Liver (tissue), 9 donors: Measurements from ENCODE around the gene SLC2A8. TPM values are rescaled to one million over a fixed set of nuclear protein-coding genes. Genes with fewer than 3 reads are reported as not detected.
A peak's percentile ranks its signal among the peaks of the same experiment; 100 is the strongest.

Experiments
- DNase-seq: peaks from one replicate; pipeline ENCODE4 v3.0.0-alpha.2; 2017; ENCODE audit warnings: low spot score
- H3K27ac ChIP-seq, 2 donors: one replicate each; pipeline ENCODE4 v1.7.0; 2013; ENCODE audit warnings: inconsistent platforms in 2 of 2, low read length in 2 of 2, control low read depth in 1 of 2, low read depth in 1 of 2, mild to moderate bottlenecking in 1 of 2
- H3K27me3 ChIP-seq, 4 donors: one replicate each; pipeline versions ENCODE4 v1.6.1 to v1.7.0; 2013; ENCODE audit warnings: low read length in 3 of 4, inconsistent platforms in 1 of 4, mild to moderate bottlenecking in 1 of 4, moderate library complexity in 1 of 4; ENCODE audit not compliant: control insufficient read depth in 4 of 4, insufficient read depth in 4 of 4
- H3K36me3 ChIP-seq, 4 donors: one replicate each; pipeline versions ENCODE4 v1.6.1 to v1.7.0; 2013; ENCODE audit warnings: low read length in 3 of 4, mild to moderate bottlenecking in 3 of 4, low read depth in 1 of 4, moderate library complexity in 1 of 4; ENCODE audit not compliant: control insufficient read depth in 4 of 4, insufficient read depth in 3 of 4
- H3K4me1 ChIP-seq, 4 donors: one replicate each; pipeline versions ENCODE4 v1.6.1 to v1.7.0; 2013; ENCODE audit warnings: low read length in 3 of 4, mild to moderate bottlenecking in 3 of 4, moderate library complexity in 1 of 4; ENCODE audit not compliant: control insufficient read depth in 4 of 4, insufficient read depth in 4 of 4
- H3K4me3 ChIP-seq, 3 donors: one replicate each; pipeline versions ENCODE4 v1.6.1 to v1.7.0; 2013; ENCODE audit warnings: low read length in 3 of 3, control low read depth in 1 of 3, low read depth in 1 of 3, mild to moderate bottlenecking in 1 of 3
- H3K9ac ChIP-seq, 2 donors: one replicate each; pipeline ENCODE4 v1.7.0; 2013; ENCODE audit warnings: low read length in 2 of 2, mild to moderate bottlenecking in 2 of 2, moderate library complexity in 2 of 2, control low read depth in 1 of 2, low read depth in 1 of 2
- H3K9me3 ChIP-seq, 4 donors: one replicate each; pipeline versions ENCODE4 v1.6.1 to v1.7.0; 2013; ENCODE audit warnings: low read length in 3 of 4; ENCODE audit not compliant: control insufficient read depth in 4 of 4
- CTCF ChIP-seq: fragments of 150-350 bp; IDR thresholded peaks from 2 replicates; pipeline ENCODE4 v1.5.1; 2017; ENCODE audit warnings: improper control_type of control experiment, low read depth, low read length; ENCODE audit not compliant: missing input control
- EGR1 ChIP-seq, 2 donors: IDR thresholded peaks; 2 replicates each; pipeline ENCODE4 v1.6.1; 2016 to 2018; ENCODE audit warnings: antibody characterized with exemption in 2 of 2, low read depth in 2 of 2
- FOXA2 ChIP-seq: IDR thresholded peaks from 2 replicates; pipeline ENCODE4 v1.6.1; 2016; ENCODE audit warnings: antibody characterized with exemption
- GABPA ChIP-seq, 2 donors: IDR thresholded peaks in 1 of 2; conservative IDR thresholded peaks in 1 of 2; 2 replicates each; pipeline ENCODE4 v1.6.1; 2016; ENCODE audit warnings: antibody characterized with exemption in 2 of 2, mild to moderate bottlenecking in 1 of 2, moderate library complexity in 1 of 2
- HNF4A ChIP-seq, 2 donors: conservative IDR thresholded peaks; 2 replicates each; pipeline ENCODE4 v1.6.1; 2016; ENCODE audit warnings: antibody characterized with exemption in 2 of 2, mild to moderate bottlenecking in 2 of 2
- HNF4G ChIP-seq: IDR thresholded peaks from 2 replicates; pipeline ENCODE4 v1.6.1; 2016; ENCODE audit warnings: antibody characterized with exemption
- JUND ChIP-seq, 2 donors: IDR thresholded peaks; 2 replicates each; pipeline ENCODE4 v1.6.1; 2016; ENCODE audit warnings: antibody characterized with exemption in 2 of 2
- RAD21 ChIP-seq, 2 donors: IDR thresholded peaks; 2 replicates each; pipeline ENCODE4 v1.6.1; 2016; ENCODE audit warnings: antibody characterized with exemption in 2 of 2, mild to moderate bottlenecking in 2 of 2
- YY1 ChIP-seq: IDR thresholded peaks from 2 replicates; pipeline ENCODE4 v1.6.1; 2016; ENCODE audit warnings: antibody characterized with exemption, mild to moderate bottlenecking
- ZBTB33 ChIP-seq: IDR thresholded peaks from 2 replicates; pipeline ENCODE4 v1.6.1; 2016; ENCODE audit warnings: antibody characterized with exemption
- WGBS: extraction: QIAGEN DNeasy Blood & Tissue Kit; methylation state at CpG from one replicate; pipeline ENCODE4 v1.1.7; 2013; 5-methylcytosine and 5-hydroxymethylcytosine counted together
- polyA plus RNA-seq, 2 donors: library from polyadenylated mRNA; stranded (reverse) in 1 of 2; unstranded in 1 of 2; fragments of 200-250 nt in 1 of 2; fragments of >200 nt in 1 of 2; fragmentation: Nextera tagmentation in 1 of 2; extraction: Ambion mirVana in 1 of 2; gene quantifications; one replicate each; pipeline versions ENCODE4 v1.2.1 to v1.2.3, GENCODE V29; 2013 to 2015
- total RNA-seq, 2 donors: library from RNA; depleted of rRNA; stranded (reverse); fragments of >200 nt; gene quantifications; one replicate each; pipeline ENCODE4 v1.2.3, GENCODE V29; 2014
- donor health status: healthy.
- donor health status: healthy.
- donor health status: healthy.
- donor health status: healthy.
- donor health status: healthy.

SLC2A8 gene
- total and polyA plus RNA-seq, 4 donors, result 10.9 to 24.5 (median 19.9) TPM

- Histone ChIP-seq H3K4me1 (peaks cover 5 to 42% (median 36%) of the 10 kb centered on the region in 4 donors), H3K4me3 (peak overlapping the region; percentile 89 to 95 (median 92)), H3K27ac (peak overlapping the region; percentile 74 to 88), H3K9ac (peak overlapping the region; percentile 88 to 98), H3K27me3 (no peaks in the 10 kb centered on the region), H3K36me3 (peaks cover under 1 to 6% (median 5%) of the 10 kb centered on the region in 4 donors), H3K9me3 (no peaks in the 10 kb centered on the region)
- TF ChIP-seq HNF4G (no peak), EGR1 (IDR thresholded peaks at IDR 0.05; ENCODE audit: low read depth in 2 of 2) (no peak), ZBTB33 (no peak)
- 0% methylated on average over 13 of the region's 13 CpGs for WGBS
- DNase-seq, result no peak
Measured at GRCh38 chr9:127424676-127424999, 27.7 kb downstream of the SLC2A8 start.

GRCh38 chr9:127426756-127427155 lies 29.8 kb downstream of the SLC2A8 start:
- 92% methylated on average over 2 of the region's 2 CpGs for WGBS
- H3K36me3 ChIP-seq, result peaks cover 4 to 12% (median 9%) of the 10 kb centered on the region in 4 donors
- no peaks in the 10 kb centered on the region for H3K27me3 ChIP-seq

GRCh38 chr9:127428348-127428747 lies 31.4 kb downstream of the SLC2A8 start:
- H3K36me3 ChIP-seq, result peaks cover 4 to 16% (median 12%) of the 10 kb centered on the region in 4 donors
- no peak for DNase-seq
- 93% methylated on average over 3 of the region's 3 CpGs for WGBS
- no peaks in the 10 kb centered on the region for H3K9me3 ChIP-seq
- no peak overlapping the region for H3K4me3 ChIP-seq
- peaks cover 0 to 21% (median 14%) of the 10 kb centered on the region in 4 donors for H3K4me1 ChIP-seq
- H3K9ac ChIP-seq, result no peak overlapping the region
- no peak for TF ChIP-seq HNF4A (conservative IDR thresholded peaks at IDR 0.05)
- no peak for TF ChIP-seq YY1
- H3K27ac ChIP-seq, result no peak overlapping the region
- H3K27me3 ChIP-seq, result no peaks in the 10 kb centered on the region

More at GRCh38 chr9:127426756-127427155, 29.8 kb downstream of the SLC2A8 start:
- Histone ChIP-seq H3K4me3 (no peak overlapping the region), H3K9me3 (no peaks in the 10 kb centered on the region), H3K4me1 (peaks cover 5 to 36% (median 30%) of the 10 kb centered on the region in 4 donors), H3K9ac (no peak overlapping the region), H3K27ac (no peak overlapping the region)
- TF ChIP-seq RAD21 (IDR thresholded peaks at IDR 0.05), result no peak
- TF ChIP-seq HNF4A (conservative IDR thresholded peaks at IDR 0.05), result no peak
- no peak for TF ChIP-seq GABPA (IDR thresholded peaks at IDR 0.05 in 1 of 2, conservative IDR thresholded peaks at IDR 0.05 in 1 of 2)
- TF ChIP-seq CTCF, result no peak
- no peak for TF ChIP-seq FOXA2
- DNase-seq, result no peak

- no peaks in the 10 kb centered on the region for H3K27me3 ChIP-seq
- WGBS, result 96% methylated on average over 8 of the region's 8 CpGs
- H3K4me1 ChIP-seq, result peaks cover 0 to 7% (median 5%) of the 10 kb centered on the region in 4 donors
- no peaks in the 10 kb centered on the region for H3K9me3 ChIP-seq
- H3K36me3 ChIP-seq, result peaks cover 13 to 32% (median 24%) of the 10 kb centered on the region in 4 donors
- no peak for DNase-seq
- TF ChIP-seq GABPA (IDR thresholded peaks at IDR 0.05 in 1 of 2, conservative IDR thresholded peaks at IDR 0.05 in 1 of 2) (no peak), JUND (IDR thresholded peaks at IDR 0.05) (no peak), FOXA2 (no peak), CTCF (no peak)
- no peak overlapping the region for H3K27ac ChIP-seq
- no peak overlapping the region for H3K4me3 ChIP-seq
- no peak overlapping the region for H3K9ac ChIP-seq
Measured at GRCh38 chr9:127430415-127430814, 33.4 kb downstream of the SLC2A8 start.
